NCI-H1417 treated with DMSO at 0.1 percent for 48 hours (cell line): ENCODE results near the gene TTC13.

Experiments used
- DNase-seq: peaks from one replicate; lab custom pipeline; 2025; lab: John Stamatoyannopoulos, UW

Gene TTC13

DNA sequence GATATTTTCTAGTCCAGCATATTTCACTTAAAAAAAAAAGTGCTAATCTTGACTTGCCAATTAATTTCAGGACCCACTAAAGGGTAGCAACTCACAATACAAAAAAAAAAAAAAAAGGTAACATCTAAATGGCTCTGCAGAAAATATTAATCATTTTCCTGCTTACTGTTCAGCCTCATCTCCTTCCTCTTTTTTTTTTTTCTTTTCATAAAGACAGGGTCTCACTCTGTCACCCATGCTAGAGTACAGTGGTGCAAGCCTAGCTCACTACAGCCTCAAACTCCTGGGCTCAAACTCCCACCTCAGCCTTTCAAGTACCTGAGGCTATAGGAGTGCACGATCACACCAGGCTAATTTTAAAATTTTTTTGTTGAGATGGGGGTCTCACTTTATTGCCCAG is 30.4 kb downstream of the TTC13 start:
- no peak for DNase-seq

DNA sequence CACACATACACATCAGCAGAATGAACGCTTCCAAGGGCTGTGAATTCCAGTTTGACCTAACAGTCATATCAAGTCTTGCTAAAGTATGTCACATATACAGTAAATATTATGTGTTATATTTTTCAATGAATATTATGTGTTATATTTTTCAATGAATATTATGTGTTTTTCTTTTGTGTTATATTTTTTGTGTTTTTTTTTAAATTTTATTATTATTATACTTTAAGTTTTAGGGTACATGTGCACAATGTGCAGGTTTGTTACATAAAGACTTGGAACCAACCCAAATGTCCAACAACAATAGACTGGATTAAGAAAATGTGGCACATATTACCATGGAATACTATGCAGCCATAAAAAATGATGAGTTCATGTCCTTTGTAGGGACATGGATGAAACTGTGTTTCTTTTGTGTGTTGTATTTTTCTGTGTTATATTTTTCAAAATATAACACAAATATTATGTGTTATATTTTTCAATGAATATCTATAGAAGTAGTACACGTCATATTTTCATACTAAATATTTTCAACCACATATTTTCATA is 35.5 kb downstream of the TTC13 start:
- no peak for DNase-seq

DNA sequence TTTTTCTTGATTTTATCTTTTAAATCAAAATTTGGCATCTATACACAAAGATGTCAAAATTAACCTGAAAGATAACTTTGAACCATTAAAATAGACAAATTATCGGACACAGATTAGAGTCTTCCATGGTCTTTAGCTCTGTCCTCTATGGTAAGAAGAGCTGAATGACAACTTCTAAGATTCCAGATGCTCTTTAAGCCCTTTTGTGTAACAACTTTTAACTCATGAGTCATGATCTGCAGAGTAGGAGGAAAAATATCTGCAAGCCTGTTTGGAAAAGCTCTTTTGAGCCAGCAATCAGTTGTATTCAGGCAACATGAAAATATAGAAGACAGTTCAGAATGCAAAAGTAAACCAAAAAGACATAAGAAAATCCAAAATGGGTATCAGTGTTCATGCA is 37.8 kb downstream of the TTC13 start:
- no peak for DNase-seq

DNA sequence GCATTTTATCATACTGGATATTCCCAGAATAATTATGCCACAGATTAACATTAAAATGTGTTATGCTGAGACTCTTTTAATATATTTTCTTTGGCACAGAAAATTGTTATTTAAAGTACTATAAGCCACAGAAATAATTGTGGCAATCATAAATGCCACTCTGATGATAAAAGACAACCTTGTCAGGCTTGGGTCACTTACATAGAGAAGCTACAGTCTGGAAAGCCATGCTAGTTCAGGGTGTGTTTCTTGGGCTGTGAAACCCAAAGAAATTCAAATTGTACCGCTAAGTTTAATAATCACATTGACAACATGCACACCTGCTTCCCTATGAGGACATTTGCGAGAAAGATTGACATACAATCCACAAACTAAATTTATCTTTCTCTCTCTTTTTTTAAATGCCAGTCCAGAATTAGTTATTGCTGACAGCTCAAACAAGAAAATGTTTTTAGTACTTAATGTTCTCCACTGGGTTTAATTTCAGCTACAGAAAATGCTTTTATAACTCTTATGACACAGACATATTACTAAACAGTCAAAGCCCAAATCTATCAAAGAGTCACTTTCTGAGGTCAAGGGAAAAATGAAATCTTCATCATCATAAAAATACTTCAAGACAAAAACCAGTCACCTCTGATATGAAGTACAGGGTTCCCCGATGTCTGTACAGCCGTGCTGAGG is 38.7 kb downstream of the TTC13 start:
- no peak for DNase-seq

DNA sequence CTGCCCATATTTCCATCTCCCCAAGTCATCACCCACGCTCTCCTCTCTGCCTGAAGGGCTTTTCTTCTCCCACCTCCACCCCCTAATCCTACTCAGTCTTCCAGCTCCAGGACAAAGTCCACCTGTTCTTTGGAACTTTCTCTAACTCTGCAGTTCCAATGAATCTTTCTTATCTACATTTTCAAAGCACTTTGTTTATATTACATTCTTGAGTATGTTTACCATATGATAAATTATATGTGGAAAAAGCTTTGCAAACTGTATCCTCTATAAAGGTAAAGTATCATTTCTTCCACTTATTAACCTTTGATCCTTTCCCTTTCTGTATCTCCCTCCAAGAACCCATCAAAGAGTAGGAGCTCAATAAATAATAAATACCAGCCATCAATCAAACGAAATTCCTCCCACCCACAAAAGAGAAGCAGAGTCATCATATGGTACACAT is 39.7 kb downstream of the TTC13 start:
- DNase-seq = no peak

DNA sequence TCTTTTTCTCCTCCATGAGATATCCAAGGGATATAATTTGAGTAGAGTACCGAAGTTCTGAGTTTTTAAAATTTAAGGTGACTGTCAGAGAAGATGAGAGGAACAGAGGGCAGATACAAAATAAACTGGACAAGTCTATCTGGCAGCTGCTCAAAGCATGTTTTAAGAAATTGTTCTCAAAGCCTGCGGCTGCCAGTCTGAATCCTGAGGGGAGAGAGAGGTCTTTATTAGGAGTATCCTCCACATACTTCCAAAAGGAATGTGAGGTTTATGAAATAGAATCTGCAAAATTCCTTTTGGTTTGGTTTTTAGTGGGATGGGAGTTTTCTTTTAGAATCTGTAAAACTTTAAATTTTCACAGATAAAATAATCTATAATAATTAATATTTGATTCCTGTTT is 41.3 kb downstream of the TTC13 start:
- no peak for DNase-seq

DNA sequence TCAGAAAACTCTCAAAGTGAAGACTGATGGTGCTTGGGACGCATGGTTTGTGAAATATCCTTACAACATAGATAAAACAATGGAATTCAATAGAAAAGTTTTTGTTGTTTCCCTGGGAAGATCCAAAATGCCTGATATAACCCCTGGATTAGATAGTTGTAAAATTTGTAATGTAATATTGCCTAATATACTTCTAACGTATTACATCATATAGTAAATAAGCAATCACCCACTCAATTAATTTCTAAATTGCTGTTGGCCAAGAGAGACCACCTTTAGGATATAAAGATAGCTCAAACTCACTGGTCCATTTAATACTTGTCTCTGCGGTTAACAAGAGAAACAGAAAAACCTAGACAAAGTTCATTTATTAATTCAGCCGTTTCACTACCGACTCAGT is 42.2 kb downstream of the TTC13 start:
- DNase-seq = no peak

DNA sequence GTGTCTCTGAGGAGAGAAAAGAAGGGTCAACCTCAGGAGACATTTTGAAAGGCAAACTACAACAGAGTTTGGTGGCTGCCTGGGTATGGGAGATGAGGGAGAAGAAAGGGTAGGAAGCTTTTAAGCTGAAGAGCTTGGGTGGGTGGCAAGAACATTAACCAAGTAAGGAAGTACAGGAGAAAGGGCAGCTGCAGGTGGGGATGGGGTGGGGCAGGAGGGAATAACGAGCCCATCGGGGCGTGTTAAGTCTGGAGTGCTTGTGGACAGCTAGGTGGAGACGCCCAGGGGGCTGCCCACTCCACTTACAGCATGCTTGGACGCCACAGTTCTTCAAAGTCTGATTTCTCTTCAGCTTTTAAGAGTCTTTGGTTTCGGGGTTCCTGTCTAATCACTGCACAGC is 42.8 kb downstream of the TTC13 start:
- DNase-seq = no peak

DNA sequence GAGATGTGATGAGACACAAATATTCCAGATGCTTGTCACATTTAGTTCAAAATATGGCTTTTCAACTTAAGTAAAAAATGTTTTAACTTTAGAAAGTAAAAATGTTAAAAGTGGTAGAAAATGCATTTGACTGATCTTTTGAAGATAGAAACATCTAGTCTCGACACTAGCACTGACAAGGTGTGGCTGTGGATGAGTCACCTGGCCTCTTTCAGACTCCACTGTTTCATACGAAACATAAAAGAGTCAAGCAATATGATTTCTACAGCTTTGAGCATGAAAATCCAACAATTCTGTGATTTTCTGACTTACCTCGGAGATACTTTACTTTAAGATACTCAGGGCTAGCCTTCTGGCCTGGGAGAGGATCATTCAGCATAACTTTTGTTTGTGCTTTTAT is 47.7 kb downstream of the TTC13 start:
- no peak for DNase-seq

DNA sequence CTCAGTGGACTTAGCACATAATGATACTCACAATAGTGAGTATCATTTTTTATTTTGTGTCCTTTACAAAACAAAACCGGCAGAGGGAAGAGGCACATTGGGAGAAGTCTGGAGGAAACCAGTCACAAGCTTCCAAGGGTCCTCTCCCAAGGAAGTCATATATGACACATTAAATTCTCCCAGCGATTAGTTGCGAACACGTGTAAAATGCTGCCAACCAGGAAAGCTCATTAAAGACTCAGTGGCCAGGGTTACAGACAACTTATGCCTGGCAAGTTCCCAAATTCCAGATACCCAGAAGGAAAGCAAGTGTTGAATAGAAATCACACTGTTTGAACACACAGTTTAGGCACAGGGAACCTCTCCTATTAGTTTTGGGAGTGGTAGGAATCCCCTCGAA is 52.5 kb downstream of the TTC13 start:
- no peak for DNase-seq

DNA sequence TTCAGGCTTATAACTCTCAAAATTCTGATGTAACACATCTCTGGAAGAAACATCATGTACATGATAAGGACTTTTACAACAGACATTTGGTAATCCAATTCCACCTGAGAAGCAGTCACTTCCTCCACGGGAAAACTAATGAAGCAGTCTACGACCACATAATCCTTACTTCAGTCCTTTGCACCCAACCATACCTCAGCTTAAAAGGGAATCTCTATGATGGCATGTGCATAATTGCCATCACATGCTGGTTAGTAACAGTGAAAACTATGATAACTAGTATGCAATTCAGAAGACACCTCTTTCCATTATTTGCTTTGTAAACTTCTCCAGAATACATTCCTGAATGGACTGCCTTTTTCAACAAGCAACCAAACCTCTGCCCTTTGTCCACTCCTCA is 53.1 kb downstream of the TTC13 start:
- DNase-seq = no peak

DNA sequence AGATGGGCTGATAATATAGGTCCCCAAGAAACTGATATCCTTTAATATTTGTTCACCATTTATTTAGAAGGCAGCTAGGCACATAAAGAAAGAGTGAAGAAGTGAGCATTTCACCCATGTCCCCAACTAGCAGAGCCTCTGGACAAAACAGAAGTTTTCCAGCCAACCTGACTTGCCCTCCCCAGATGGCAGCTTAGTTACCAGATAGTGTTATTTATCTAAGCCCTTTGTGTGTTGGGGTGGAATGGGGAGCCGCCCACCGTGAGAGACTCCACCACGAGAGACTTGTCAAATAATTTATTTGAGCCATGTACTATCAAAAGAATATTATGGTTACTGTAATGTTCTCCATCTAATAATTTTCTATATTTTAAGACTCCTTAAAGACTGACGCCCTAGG is 55.5 kb downstream of the TTC13 start:
- no peak for DNase-seq

DNA sequence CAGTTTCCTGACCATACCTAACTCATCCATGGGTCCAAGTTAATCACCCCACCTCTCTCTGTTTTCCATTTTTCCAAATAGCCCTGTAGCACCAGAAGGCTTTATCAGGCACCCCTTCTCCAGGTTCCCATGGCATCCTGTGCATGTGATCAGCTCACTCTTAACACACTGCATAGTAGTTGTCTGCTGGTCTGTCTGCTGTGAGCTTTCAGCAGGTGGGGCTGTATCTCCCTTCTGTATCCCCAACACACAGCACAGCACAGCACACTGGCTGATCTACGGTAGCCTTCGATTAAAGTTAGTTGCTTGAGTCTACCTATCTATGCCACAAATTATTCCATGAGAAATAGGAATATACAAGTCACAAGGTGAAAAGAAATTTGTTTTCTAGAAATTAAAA is 56.0 kb downstream of the TTC13 start:
- DNase-seq = no peak

DNA sequence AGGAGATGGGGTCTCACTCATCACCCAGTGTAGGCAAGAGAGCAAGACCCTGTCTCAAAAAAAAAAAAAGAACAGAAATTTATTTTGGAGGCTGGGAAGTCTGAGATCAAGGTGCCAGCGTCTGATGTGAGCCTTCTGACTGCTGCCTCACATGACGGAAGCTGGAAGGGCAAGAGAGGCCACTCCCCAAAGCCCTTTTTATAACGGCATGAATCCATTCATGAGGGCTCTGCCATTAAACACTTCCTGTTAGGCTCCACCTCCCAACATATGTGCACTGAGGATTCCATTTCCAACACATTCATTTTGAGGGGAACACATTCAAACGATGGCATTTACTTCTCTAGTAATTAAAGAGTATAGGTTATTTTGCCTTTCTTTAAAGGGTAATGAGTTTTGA is 59.5 kb downstream of the TTC13 start:
- no peak for DNase-seq

DNA sequence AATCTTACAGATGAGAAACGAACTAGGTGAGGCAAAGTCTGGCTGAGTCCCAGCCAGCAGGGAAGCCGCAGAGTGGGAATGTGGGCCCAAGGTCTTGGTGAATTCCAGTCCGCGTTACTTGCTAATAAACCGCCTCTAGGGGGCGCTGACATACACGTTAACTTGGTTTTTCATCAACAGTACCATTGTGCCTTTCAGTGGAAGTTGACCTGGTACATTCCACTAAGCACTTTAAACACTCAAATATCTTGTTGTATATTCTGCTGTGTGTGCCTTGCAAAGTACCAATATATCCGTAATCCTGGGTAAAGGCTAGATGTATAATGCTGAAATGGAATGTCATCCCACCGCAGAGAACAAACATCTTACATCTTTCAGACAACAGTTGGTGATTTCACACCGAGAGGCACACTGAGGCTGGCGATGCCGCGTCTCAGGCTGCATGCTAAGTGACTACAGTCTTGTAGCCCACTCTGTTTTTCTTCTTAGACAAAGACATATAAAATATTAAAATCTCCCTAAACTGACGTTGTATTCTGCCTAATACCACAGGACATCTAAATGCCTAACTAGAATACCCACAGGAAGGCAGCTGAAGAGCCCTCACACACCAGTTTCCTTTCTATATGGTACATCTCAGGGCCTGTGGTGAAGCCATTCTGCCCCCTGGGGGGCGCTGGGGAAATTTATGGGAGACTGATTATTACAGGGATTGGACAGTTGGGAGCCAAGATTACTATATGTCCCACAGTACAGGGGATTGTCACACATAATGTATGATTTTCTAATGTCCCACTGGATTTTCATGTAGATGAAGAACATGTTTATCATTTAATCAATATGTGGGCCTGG is 61.2 kb downstream of the TTC13 start:
- no peak for DNase-seq

DNA sequence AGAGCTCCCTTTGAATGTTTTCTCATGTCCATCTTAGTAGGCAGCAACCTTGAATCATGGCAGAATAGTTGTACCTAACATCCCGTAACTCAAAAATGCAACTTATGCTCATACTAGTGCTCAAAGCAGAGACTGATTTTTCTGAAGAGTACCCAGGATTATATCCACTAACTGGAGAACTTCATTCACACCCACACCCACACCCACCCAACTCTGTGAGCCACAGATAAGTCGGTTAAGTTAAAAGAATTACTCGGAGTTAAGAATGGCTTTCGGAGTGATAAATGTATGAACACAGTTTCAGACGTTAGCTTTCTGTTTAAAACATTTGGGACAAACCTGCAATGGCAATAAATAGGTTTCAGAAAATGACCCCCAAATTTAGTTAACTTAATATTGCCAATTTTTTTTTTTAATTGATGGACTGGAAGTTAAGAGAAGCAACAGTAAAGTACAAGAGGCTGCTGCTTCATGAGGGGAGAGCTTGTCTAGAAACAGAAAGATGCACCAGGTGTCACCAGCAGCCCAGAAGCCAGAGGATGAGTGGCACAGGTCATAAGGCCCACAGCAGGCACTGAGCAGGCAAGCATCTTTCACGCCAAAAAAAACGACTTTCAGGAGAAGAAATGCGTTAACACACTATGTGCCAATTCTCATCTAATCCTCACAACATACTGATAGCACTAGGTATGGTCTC is 61.9 kb downstream of the TTC13 start:
- no peak for DNase-seq

DNA sequence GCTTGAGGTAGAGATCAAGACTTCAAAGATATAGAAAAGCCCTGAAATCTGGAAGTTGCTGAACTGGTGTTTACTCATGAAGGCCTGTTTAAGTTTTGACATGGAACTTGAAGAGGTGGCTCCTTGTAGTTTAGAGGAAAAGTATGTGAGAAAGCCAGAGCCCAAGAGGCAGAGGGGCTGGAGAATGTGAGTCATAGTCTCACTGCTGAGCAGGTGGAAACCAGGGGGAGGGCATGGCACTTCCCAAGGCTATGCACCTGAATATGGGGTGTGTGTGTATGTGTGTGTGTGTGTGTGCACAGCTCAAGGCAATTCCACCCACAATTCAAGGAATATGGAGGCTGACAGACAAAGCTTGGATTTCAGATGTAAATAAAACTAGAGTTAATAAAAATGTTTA is 63.6 kb downstream of the TTC13 start:
- no peak for DNase-seq

DNA sequence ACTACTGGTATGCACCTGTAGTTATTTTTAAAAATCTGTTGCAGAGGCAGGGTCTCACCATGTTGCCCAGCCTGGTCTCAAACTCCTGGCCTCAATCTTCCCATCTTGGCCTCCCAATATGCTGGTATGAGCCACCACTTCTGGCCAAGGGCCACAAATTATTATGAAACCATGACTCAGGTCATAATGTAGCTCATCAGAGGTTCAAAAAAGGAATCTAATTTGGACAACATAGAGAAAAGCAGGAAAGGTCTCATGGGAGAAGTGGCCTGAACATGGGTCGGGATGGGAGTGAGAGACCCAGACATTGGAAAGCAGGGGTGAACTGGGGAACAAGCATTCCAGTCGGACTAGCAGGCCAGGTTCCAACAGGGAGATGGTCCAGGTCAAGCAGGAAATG is 65.2 kb downstream of the TTC13 start:
- DNase-seq = no peak

DNA sequence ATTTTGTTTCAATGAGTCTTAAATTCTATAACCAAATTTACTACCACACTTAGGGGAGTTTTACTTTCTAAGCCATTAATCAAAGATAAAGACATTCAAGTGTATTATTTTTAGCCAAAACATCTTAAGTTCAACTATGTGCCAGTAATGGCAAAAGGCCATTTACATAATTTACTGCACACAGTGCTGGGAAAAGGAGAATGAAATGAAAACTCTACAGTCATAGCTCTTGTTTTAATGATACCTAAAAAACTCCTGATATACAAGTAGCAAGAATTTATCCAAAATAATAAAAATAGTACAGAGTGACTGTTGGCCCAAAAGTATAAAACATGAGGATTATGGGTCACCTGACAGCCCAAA is 67.9 kb downstream of the TTC13 start:
- no peak for DNase-seq

DNA sequence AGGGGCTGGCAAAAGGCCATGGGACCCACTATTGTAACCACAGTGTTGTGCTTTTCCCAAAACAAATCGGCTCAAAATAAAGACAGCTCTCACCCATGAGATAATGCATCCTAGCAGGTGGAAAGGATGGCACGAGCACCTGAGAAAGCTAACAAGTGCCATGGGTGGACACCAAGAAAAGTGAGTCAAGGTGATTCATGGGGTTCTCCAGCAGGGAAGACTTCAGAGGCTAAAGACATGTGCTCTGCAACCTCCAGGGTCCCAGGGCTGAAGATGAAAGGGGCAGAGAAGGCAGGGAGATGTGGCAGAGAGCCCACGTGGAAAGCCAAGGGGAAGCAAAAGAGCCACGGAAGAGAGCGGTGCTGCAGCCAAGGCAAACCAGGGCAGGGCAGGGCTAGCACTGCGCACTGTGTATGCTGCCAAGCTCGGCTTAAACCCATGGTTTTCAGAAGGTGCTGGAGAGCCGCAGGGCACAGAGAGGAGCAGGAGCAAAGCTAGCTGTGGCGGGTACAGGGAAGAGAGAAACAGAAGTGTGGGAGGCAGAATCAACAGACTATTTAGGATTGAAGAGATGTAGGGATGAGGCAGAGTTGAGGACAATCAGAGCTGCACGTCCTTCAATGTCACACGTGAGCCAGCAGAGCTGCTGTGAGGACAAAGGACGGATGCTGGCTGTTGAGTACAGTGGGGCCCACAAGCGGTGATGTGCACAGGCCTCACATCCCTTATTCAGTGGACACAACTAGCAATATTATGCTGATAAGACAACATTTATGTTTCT is 68.5 kb downstream of the TTC13 start:
- DNase-seq = no peak

DNA sequence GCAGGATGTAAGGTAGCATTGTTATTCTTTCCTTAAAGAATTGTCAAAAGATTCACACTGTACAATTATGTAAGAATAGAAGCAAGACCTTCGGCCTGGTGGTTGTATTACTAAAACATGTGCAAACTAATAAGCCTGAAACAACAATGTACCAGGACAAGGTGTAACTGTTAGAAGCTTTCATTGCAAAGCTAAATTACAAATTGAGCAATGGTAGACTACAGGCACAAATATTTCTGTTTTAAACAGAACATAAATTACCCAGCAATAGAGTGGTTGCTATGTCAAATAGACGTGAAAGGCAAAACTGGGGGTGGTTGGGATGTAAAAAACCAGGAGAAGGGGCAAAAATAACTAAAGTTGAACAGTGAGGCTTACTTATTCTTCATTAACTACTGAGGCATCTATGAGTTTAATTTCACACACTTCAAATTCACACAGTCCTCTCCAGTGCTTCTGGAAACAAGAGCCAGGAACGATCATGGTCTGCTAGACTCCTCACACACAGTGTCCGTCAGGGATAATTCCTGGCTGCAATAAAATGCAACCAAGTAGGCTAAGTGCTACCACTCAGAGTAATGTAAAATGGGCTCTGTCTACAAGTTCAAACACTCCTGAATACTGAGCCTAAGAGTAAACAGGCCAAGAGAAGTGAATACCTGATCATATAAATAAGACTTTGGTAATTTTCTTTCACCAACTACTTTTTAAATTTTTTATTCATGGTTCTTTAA is 71.0 kb downstream of the TTC13 start:
- DNase-seq = no peak
